DOHH2 (cell line): Measurements from ENCODE around the gene GNAO1.

Experiments
- H3F3A ChIP-seq: fragments of 200-600 bp; sonication (generic), shearing (Covaris generic); 2 replicates; pipeline ENCODE4 v1.6.0; 2016; ENCODE audit warnings: antibody characterized with exemption, mild to moderate bottlenecking; ENCODE audit not compliant: control insufficient read depth, insufficient read depth
- H3K27ac ChIP-seq: fragments of 200-600 bp; sonication (generic); 2 replicates; pipeline ENCODE4 v1.5.1; 2014; ENCODE audit warnings: low read depth, mild to moderate bottlenecking, low read length, moderate library complexity
- H3K27me3 ChIP-seq: fragments of 200-600 bp; sonication (generic); 2 replicates; pipeline ENCODE4 v1.6.1; 2014; ENCODE audit warnings: mild to moderate bottlenecking, low read length, mixed read lengths; ENCODE audit not compliant: control insufficient read depth
- H3K36me3 ChIP-seq: fragments of 200-600 bp; sonication (generic); 2 replicates; pipeline ENCODE4 v1.6.1; 2014; ENCODE audit warnings: mild to moderate bottlenecking, low read length, moderate library complexity, mixed read lengths; ENCODE audit not compliant: control insufficient read depth
- H3K4me1 ChIP-seq: fragments of 200-600 bp; sonication (generic); 2 replicates; pipeline ENCODE4 v1.6.1; 2014; ENCODE audit warnings: mild to moderate bottlenecking, low read length, mixed read lengths; ENCODE audit not compliant: control insufficient read depth
- H3K4me2 ChIP-seq: fragments of 200-600 bp; sonication (generic); 2 replicates; pipeline ENCODE4 v1.6.0; 2014; ENCODE audit warnings: mild to moderate bottlenecking, low read length, moderate library complexity
- H3K4me3 ChIP-seq: fragments of 200-600 bp; sonication (generic); 2 replicates; pipeline ENCODE4 v1.5.1; 2014; ENCODE audit warnings: mild to moderate bottlenecking, low read length, mixed read lengths
- H3K79me2 ChIP-seq: fragments of 200-600 bp; sonication (generic); 2 replicates; pipeline ENCODE4 v1.6.1; 2014; ENCODE audit warnings: mild to moderate bottlenecking, low read length, mixed read lengths; ENCODE audit not compliant: control insufficient read depth
- H3K9me2 ChIP-seq: fragments of 200-600 bp; sonication (generic); replicated peaks from 2 replicates; pipeline ENCODE4 v1.6.1; 2014; ENCODE audit warnings: mild to moderate bottlenecking, low read length, mixed read lengths; ENCODE audit not compliant: control insufficient read depth
- H3K9me3 ChIP-seq: fragments of 200-600 bp; sonication (generic); 2 replicates; pipeline ENCODE4 v1.6.1; 2014; ENCODE audit warnings: antibody characterized with exemption, low read length, mixed read lengths; ENCODE audit not compliant: control insufficient read depth, insufficient read depth
- H4K20me1 ChIP-seq: fragments of 200-600 bp; sonication (generic); 2 replicates; pipeline ENCODE4 v1.6.0; 2014; ENCODE audit warnings: low read depth, mild to moderate bottlenecking, antibody characterized with exemption, low read length, moderate library complexity; ENCODE audit not compliant: control insufficient read depth, insufficient read depth
- CTCF ChIP-seq: fragments of 200-600 bp; sonication (generic); IDR thresholded peaks from one replicate; pipeline ENCODE4 v1.5.1; 2014; ENCODE audit warnings: antibody characterized with exemption, mild to moderate bottlenecking, low read depth, low read length; ENCODE audit not compliant: poor library complexity, severe bottlenecking
- EZH2phosphoT487 ChIP-seq: fragments of 200-600 bp; sonication (generic); IDR thresholded peaks from 2 replicates; pipeline ENCODE4 v1.6.1; 2017; ENCODE audit warnings: borderline replicate concordance, mild to moderate bottlenecking, antibody characterized with exemption, low read length, moderate library complexity, mixed read lengths

The GNAO1 gene

DNA sequence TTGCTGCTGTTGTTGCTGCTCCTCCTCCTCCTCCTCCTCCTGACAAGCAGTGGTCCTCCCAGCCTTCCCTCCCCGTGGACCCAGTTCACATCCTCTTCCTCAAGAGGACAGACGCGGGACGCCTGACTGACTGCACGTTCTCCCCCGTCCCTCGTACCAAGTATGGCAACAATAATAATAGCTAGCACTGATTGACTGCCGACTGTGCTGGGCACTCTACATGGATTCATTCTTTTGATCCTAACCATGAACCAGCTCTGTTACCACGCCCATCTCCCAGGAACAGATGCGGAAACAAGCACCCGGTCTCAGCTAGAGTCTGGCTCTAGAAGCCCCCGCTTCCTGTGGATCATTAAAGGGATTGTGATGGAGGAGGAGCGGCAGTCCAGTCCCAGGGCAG lies 78.0 kb downstream of the GNAO1 start:
- no peak for TF ChIP-seq CTCF
- Histone ChIP-seq H3F3A (no peaks in the 10 kb centered on the region), H3K4me3 (no peak overlapping the region), H3K27ac (no peak overlapping the region), H3K27me3 (no peaks in the 10 kb centered on the region), H3K9me2 (no peaks in the 10 kb centered on the region), H3K4me1 (no peaks in the 10 kb centered on the region), H3K4me2 (no peak overlapping the region), H4K20me1 (no peaks in the 10 kb centered on the region), H3K9me3 (no peaks in the 10 kb centered on the region; the same call in 1 of the 2 replicates), H3K36me3 (no peaks in the 10 kb centered on the region), H3K79me2 (no peaks in the 10 kb centered on the region)

DNA sequence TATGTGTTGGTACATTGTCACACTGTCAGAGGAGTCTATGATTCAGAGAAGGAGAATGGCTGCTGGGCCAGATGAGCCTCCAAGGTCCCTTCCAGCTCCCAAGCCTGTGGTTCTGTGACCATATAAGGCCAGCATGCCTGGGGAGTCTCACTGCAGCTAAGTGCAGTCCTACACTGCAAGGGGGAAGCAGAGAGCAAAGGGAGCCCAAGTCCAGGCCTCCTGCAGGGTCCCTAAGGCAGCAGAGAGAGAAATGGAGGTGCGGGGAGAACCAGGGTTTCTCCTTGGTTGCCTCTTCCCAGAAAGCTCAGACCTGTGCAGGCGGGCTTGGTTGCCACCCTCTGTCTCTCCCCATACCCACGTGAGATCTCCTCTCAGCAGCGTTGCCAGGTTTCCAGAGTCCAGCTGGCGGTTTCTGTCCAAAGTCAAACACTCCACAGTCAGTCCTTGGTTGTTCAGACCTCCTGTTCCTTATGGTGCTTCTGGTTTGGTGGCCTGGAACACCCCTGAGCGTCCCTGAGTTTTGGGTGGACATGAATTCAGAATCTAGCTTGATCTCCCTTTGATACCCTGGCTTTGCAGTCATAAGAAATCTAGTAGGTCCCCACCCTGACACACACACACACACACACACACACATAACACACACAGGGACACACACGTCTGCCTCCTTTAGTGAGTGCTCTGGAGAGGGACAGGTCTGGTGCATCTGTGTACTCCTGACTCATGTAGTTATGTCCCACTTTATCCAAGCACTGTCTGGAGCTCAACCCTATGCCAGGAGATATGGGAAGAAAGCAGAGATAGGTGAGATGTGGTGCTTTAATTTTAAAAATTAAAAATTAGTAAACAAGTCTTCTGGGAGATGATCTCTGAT lies 78.8 kb downstream of the GNAO1 start:
- no peak for TF ChIP-seq EZH2phosphoT487
- no peak for TF ChIP-seq CTCF
- H3K4me2 ChIP-seq, result no peak overlapping the region

DNA sequence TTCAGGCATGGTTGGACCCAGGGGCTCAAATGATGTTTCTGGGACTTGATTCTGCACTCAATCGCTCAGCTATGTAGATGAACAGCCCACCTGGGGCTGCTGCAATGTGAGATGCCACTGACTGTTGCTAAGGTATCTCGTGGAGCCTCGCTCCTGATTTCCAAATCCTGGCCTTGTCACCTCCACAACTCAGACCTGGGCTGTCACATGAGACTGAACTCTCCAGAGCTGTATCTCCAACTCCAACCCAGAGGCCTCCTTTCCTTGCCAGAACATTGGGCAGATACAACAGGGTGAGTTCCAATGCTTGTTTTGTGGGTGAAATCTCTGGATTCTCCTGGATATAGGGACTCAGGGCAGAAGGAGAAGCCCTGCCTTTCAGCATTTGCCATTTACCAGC lies 79.5 kb downstream of the GNAO1 start:
- H3F3A ChIP-seq, result no peaks in the 10 kb centered on the region
- no peak overlapping the region for H3K4me3 ChIP-seq
- H4K20me1 ChIP-seq, result no peaks in the 10 kb centered on the region
- no peak overlapping the region for H3K4me2 ChIP-seq
- H3K9me2 ChIP-seq, result no peaks in the 10 kb centered on the region
- no peaks in the 10 kb centered on the region for H3K27me3 ChIP-seq
- no peaks in the 10 kb centered on the region for H3K79me2 ChIP-seq
- H3K4me1 ChIP-seq, result no peaks in the 10 kb centered on the region
- H3K27ac ChIP-seq, result no peak overlapping the region
- TF ChIP-seq CTCF (no peak), EZH2phosphoT487 (no peak)
- H3K36me3 ChIP-seq, result no peaks in the 10 kb centered on the region
- no peaks in the 10 kb centered on the region; the same call in 1 of the 2 replicates for H3K9me3 ChIP-seq

More for the DNA sequence above, 78.8 kb downstream of the GNAO1 start:
- Histone ChIP-seq H3K9me3 (no peaks in the 10 kb centered on the region; the same call in 1 of the 2 replicates), H4K20me1 (no peaks in the 10 kb centered on the region), H3K4me1 (no peaks in the 10 kb centered on the region), H3K9me2 (no peaks in the 10 kb centered on the region), H3K27me3 (no peaks in the 10 kb centered on the region), H3F3A (no peaks in the 10 kb centered on the region), H3K36me3 (no peaks in the 10 kb centered on the region), H3K79me2 (no peaks in the 10 kb centered on the region), H3K27ac (no peak overlapping the region), H3K4me3 (no peak overlapping the region)
